ENCODE results near the gene NFYC.

The NFYC gene

GRCh38 chr1:40662151-40662550 is 29.4 kb upstream of the NFYC start:
- DNase-seq (ENCODE audit: extremely low read depth, insufficient read length): no peak
- no peak for TF ChIP-seq CTCF (IDR thresholded peaks at IDR 0.05; ENCODE audit: insufficient read depth, low read length, poor library complexity, severe bottlenecking)

GRCh38 chr1:40662864-40663263 is 28.6 kb upstream of the NFYC start:
- Histone ChIP-seq H3K36me3 (ENCODE audit: control insufficient read depth, insufficient read depth, low read length) (no peaks in the 10 kb centered on the region), H3K4me3 (replicated peaks; ENCODE audit: low read depth, low read length) (no peak overlapping the region), H3K27me3 (replicated peaks; ENCODE audit: control insufficient read depth, insufficient read depth, low read length) (no peaks in the 10 kb centered on the region; the same call in none of the 2 replicates)
- no peak for DNase-seq (ENCODE audit: extremely low read depth, insufficient read length)
- TF ChIP-seq CTCF (IDR thresholded peaks at IDR 0.05; ENCODE audit: insufficient read depth, low read length, poor library complexity, severe bottlenecking): no peak

More at GRCh38 chr1:40662151-40662550, 29.4 kb upstream of the NFYC start:
- Histone ChIP-seq H3K36me3 (ENCODE audit: control insufficient read depth, insufficient read depth, low read length) (no peaks in the 10 kb centered on the region), H3K27me3 (replicated peaks; ENCODE audit: control insufficient read depth, insufficient read depth, low read length) (no peaks in the 10 kb centered on the region; the same call in none of the 2 replicates), H3K4me3 (replicated peaks; ENCODE audit: low read depth, low read length) (no peak overlapping the region)

GRCh38 chr1:40663324-40664166 is 28.0 kb upstream of the NFYC start:
- no peak for DNase-seq (ENCODE audit: extremely low read depth, insufficient read length)

GRCh38 chr1:40664167-40664537 is 27.4 kb upstream of the NFYC start:
- no peak for TF ChIP-seq CTCF (IDR thresholded peaks at IDR 0.05; ENCODE audit: insufficient read depth, low read length, poor library complexity, severe bottlenecking)
- Histone ChIP-seq H3K27me3 (replicated peaks; ENCODE audit: control insufficient read depth, insufficient read depth, low read length) (no peaks in the 10 kb centered on the region; the same call in none of the 2 replicates), H3K36me3 (ENCODE audit: control insufficient read depth, insufficient read depth, low read length) (no peaks in the 10 kb centered on the region), H3K4me3 (replicated peaks; ENCODE audit: low read depth, low read length) (no peak overlapping the region)
- no peak for DNase-seq (ENCODE audit: extremely low read depth, insufficient read length)

More at GRCh38 chr1:40663324-40664166, 28.0 kb upstream of the NFYC start:
- no peaks in the 10 kb centered on the region for H3K36me3 ChIP-seq (ENCODE audit: control insufficient read depth, insufficient read depth, low read length)
- H3K4me3 ChIP-seq (replicated peaks; ENCODE audit: low read depth, low read length): no peak overlapping the region
- no peak for TF ChIP-seq CTCF (IDR thresholded peaks at IDR 0.05; ENCODE audit: insufficient read depth, low read length, poor library complexity, severe bottlenecking)
- H3K27me3 ChIP-seq (replicated peaks; ENCODE audit: control insufficient read depth, insufficient read depth, low read length): no peaks in the 10 kb centered on the region; the same call in none of the 2 replicates

GRCh38 chr1:40664791-40665190 is 26.7 kb upstream of the NFYC start:
- DNase-seq (ENCODE audit: extremely low read depth, insufficient read length): no peak
- no peak for TF ChIP-seq CTCF (IDR thresholded peaks at IDR 0.05; ENCODE audit: insufficient read depth, low read length, poor library complexity, severe bottlenecking)
- Histone ChIP-seq H3K4me3 (replicated peaks; ENCODE audit: low read depth, low read length) (no peak overlapping the region), H3K36me3 (ENCODE audit: control insufficient read depth, insufficient read depth, low read length) (no peaks in the 10 kb centered on the region), H3K27me3 (replicated peaks; ENCODE audit: control insufficient read depth, insufficient read depth, low read length) (no peaks in the 10 kb centered on the region; the same call in none of the 2 replicates)
